ENCODE measurements around the gene APOC3.

Gene APOC3

DNA sequence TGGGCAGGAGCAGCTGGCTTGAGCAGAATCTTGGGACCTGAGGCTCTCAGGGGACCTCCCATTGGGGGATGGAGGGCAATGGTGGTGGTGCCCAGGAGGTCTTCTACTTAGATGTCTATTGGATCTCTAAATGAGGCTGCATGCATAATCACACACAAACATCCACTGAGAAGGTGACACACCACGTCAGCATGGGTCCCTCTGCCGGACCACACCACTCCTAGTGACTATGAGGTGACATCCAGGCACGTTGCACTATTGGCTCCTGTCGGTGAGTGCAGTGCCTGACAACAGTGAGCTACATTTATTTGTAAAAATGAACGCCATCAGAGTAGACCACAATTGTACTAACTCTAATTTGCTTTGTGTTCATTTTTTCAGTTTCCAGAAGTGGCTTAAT is 4.3 kb upstream of the APOC3 start:
- H3K36me3 ChIP-seq (ENCODE audit: low read depth) = no peaks in the 10 kb centered on the region
- H3K27ac ChIP-seq (ENCODE audit: poor library complexity, severe bottlenecking) = no peak overlapping the region
- H3K4me1 ChIP-seq (ENCODE audit: insufficient read depth, poor library complexity, severe bottlenecking) = no peaks in the 10 kb centered on the region
- H3K9me3 ChIP-seq (ENCODE audit: severe bottlenecking) = no peaks in the 10 kb centered on the region
- DNase-seq (ENCODE audit: low spot score) (no peak), ATAC-seq (ENCODE audit: low read depth) (no peak)
- H3K4me3 ChIP-seq (ENCODE audit: severe bottlenecking) = no peak overlapping the region
- H3K27me3 ChIP-seq (ENCODE audit: insufficient read depth, poor library complexity, severe bottlenecking) = no peaks in the 10 kb centered on the region
- TF ChIP-seq, protein P1, sequence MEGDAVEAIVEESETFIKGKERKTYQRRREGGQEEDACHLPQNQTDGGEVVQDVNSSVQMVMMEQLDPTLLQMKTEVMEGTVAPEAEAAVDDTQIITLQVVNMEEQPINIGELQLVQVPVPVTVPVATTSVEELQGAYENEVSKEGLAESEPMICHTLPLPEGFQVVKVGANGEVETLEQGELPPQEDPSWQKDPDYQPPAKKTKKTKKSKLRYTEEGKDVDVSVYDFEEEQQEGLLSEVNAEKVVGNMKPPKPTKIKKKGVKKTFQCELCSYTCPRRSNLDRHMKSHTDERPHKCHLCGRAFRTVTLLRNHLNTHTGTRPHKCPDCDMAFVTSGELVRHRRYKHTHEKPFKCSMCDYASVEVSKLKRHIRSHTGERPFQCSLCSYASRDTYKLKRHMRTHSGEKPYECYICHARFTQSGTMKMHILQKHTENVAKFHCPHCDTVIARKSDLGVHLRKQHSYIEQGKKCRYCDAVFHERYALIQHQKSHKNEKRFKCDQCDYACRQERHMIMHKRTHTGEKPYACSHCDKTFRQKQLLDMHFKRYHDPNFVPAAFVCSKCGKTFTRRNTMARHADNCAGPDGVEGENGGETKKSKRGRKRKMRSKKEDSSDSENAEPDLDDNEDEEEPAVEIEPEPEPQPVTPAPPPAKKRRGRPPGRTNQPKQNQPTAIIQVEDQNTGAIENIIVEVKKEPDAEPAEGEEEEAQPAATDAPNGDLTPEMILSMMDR (IDR thresholded peaks at IDR 0.05; ENCODE audit: poor library complexity, severe bottlenecking) = no peak

DNA sequence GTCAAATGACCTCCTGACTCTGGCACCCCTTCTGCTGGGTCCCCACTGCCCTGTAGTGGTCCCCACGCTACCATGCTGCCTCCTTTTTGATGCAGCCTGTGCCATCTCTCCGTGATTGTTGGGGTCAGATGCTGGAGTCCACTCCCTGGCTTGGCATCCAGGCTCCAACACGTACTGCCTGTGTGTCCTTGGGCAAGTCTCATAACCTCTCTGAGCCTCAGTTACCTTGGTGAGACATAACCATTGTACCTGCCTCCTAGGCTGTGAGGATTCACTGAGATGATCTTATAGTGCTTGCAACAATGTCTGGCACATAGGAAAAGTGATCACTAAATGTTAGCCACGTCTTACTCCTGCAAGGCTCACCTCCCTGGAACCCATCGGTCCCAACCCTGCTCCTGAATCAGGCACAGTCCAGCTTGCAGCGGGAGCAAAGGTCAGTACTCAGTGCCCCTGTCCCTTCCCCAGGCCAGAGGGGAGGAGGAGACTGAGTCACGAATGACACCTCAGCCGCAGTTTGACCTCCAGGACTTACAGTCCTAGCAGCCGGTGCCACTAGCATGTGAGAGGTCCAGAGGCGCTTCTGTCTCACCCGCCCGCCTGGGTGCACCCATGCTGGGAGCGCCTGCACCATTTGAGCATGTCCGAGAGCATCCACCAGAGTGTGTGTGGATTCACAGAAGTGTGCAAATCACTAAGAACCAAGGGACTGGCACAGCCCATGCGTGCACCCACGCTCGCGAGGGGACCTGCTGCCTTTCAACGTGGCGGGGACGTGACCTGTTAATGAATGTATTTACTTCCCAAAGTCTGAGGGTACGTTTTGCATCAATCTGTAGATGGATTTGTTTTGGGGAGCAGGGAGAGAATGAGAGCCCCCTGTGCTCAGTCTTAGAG is 3.6 kb upstream of the APOC3 start:
- no peak overlapping the region for H3K27ac ChIP-seq (ENCODE audit: poor library complexity, severe bottlenecking)
- no peaks in the 10 kb centered on the region for H3K36me3 ChIP-seq (ENCODE audit: low read depth)
- TF ChIP-seq, protein P1 (IDR thresholded peaks at IDR 0.05; ENCODE audit: poor library complexity, severe bottlenecking) = no peak
- H3K9me3 ChIP-seq (ENCODE audit: severe bottlenecking) = no peaks in the 10 kb centered on the region
- no peak overlapping the region for H3K4me3 ChIP-seq (ENCODE audit: severe bottlenecking)
- ATAC-seq (ENCODE audit: low read depth) = no peak
- no peaks in the 10 kb centered on the region for H3K4me1 ChIP-seq (ENCODE audit: insufficient read depth, poor library complexity, severe bottlenecking)
- DNase-seq (ENCODE audit: low spot score) = no peak
- no peaks in the 10 kb centered on the region for H3K27me3 ChIP-seq (ENCODE audit: insufficient read depth, poor library complexity, severe bottlenecking)

DNA sequence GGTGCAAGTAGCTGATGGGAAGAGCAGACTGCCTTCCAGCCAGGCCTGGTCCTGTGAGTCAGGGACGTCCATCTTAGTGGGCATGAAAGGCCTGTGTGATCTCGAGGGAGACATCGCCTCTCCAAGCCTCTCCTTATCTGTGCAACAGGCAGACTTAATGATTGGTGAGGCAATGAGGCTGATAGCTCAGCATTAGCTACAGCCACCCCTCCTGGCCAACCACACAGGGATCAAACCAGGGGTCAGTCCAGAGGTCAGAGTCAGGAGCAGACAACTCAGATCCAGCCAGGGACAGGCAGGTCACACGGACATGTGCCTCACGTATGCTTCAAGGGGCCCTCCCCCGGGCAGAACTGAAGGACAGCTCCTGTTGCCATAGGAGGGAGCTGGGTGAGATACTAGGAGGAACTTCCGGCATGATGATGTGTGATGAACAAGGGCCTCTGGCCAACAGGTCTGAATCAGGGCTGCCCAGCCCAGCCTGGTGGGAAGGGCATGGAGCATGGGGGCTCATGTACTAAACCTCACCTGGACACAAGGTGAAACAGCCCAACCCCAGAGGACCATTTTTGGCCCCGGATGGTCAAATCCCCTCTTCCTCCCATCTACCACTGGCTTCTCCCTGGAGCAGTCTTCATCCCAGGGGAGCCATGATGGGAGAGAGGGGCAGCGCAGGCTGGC is 2.8 kb upstream of the APOC3 start:
- Histone ChIP-seq H3K9me3 (ENCODE audit: severe bottlenecking) (no peaks in the 10 kb centered on the region), H3K27me3 (ENCODE audit: insufficient read depth, poor library complexity, severe bottlenecking) (no peaks in the 10 kb centered on the region), H3K27ac (ENCODE audit: poor library complexity, severe bottlenecking) (no peak overlapping the region), H3K36me3 (ENCODE audit: low read depth) (no peaks in the 10 kb centered on the region), H3K4me1 (ENCODE audit: insufficient read depth, poor library complexity, severe bottlenecking) (no peaks in the 10 kb centered on the region), H3K4me3 (ENCODE audit: severe bottlenecking) (no peak overlapping the region)
- DNase-seq (ENCODE audit: low spot score) (no peak), ATAC-seq (ENCODE audit: low read depth) (no peak)
- TF ChIP-seq, protein P1 (IDR thresholded peaks at IDR 0.05; ENCODE audit: poor library complexity, severe bottlenecking) = no peak

DNA sequence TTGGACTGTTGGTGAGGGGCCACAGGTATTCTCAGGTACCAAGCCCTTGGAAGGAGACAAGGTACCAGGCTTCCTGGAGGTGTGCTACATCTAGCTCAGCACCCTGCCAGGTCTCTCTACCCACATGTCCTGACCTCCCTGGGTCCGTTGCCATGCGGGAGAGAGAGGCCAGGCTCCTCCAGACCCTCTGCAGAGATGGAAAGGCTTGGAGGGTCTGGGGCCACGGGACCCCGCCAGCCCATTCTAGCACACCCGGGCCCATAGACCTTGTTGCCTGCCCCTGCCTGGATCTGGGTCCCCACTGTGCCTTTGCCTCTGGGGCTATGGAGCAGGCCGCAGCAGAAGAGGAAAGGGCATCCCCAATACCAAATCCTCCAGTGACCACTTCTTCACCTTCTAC is 2.2 kb upstream of the APOC3 start:
- no peaks in the 10 kb centered on the region for H3K9me3 ChIP-seq (ENCODE audit: severe bottlenecking)
- TF ChIP-seq, protein P1 (IDR thresholded peaks at IDR 0.05; ENCODE audit: poor library complexity, severe bottlenecking) = no peak

More for the DNA sequence above, 2.2 kb upstream of the APOC3 start:
- Histone ChIP-seq H3K36me3 (ENCODE audit: low read depth) (no peaks in the 10 kb centered on the region), H3K4me1 (ENCODE audit: insufficient read depth, poor library complexity, severe bottlenecking) (no peaks in the 10 kb centered on the region), H3K27ac (ENCODE audit: poor library complexity, severe bottlenecking) (no peak overlapping the region), H3K27me3 (ENCODE audit: insufficient read depth, poor library complexity, severe bottlenecking) (no peaks in the 10 kb centered on the region), H3K4me3 (ENCODE audit: severe bottlenecking) (no peak overlapping the region)
- no peak for DNase-seq (ENCODE audit: low spot score)
- no peak for ATAC-seq (ENCODE audit: low read depth)

All from RWPE2 (cell line).